GM21526 (cell line): ENCODE data around the gene ASB11.
A peak's percentile ranks its signal among the peaks of the same experiment; 100 is the strongest.

Experiments used
- ATAC-seq: cut with Tn5 transposase; IDR thresholded peaks from one replicate; pipeline ENCODE4 v1.9.1; 2021; ENCODE audit warnings: moderate library complexity; ENCODE audit not compliant: unreplicated experiment, low FRiP score

The ASB11 gene

GRCh38 chrX:15315509-15315908, at the start of gene ASB11:
Gene ASB11, minus strand, starts transcription at chrX:15315640. Its CDS starts 35 bp downstream, at chrX:15315605.
- no peak for ATAC-seq

- ATAC-seq: no peak
Observed at GRCh38 chrX:15359701-15360100, 44.3 kb upstream of the ASB11 start.

GRCh38 chrX:15358533-15358932, 43.1 kb upstream of the ASB11 start:
- ATAC-seq: no peak

GRCh38 chrX:15356444-15356843, 41.0 kb upstream of the ASB11 start:
- no peak for ATAC-seq

- ATAC-seq: no peak
Observed at GRCh38 chrX:15350329-15350996, 35.0 kb upstream of the ASB11 start.

- ATAC-seq: peak; percentile 69
Observed at GRCh38 chrX:15349046-15349445, 33.6 kb upstream of the ASB11 start.

GRCh38 chrX:15345976-15346375, 30.5 kb upstream of the ASB11 start:
- no peak for ATAC-seq

- ATAC-seq: no peak
Observed at GRCh38 chrX:15344106-15344505, 28.7 kb upstream of the ASB11 start.

- ATAC-seq: no peak
Observed at GRCh38 chrX:15343075-15343476, 27.6 kb upstream of the ASB11 start.

GRCh38 chrX:15340867-15341266, 25.4 kb upstream of the ASB11 start:
- no peak for ATAC-seq

- ATAC-seq: no peak
Observed at GRCh38 chrX:15336023-15336413, 20.6 kb upstream of the ASB11 start.

GRCh38 chrX:15335135-15336022, 19.9 kb upstream of the ASB11 start, which contains the start of gene PIGA:
Gene PIGA, minus strand, starts transcription at chrX:15335523. Its CDS starts 3,593 bp downstream, at chrX:15331930.
- ATAC-seq: peak; percentile 97

GRCh38 chrX:15334561-15334960, 19.1 kb upstream of the ASB11 start:
- ATAC-seq: no peak

GRCh38 chrX:15328821-15329220, 13.4 kb upstream of the ASB11 start:
- ATAC-seq: no peak

GRCh38 chrX:15328131-15328530, 12.7 kb upstream of the ASB11 start:
- no peak for ATAC-seq

GRCh38 chrX:15322472-15322871, 7.0 kb upstream of the ASB11 start:
- no peak for ATAC-seq

GRCh38 chrX:15322072-15322471, 6.6 kb upstream of the ASB11 start:
- no peak for ATAC-seq

- no peak for ATAC-seq
Observed at GRCh38 chrX:15321447-15321846, 6.0 kb upstream of the ASB11 start.

GRCh38 chrX:15320297-15320696, 4.9 kb upstream of the ASB11 start:
- ATAC-seq: no peak

GRCh38 chrX:15319075-15319474, 3.6 kb upstream of the ASB11 start:
- ATAC-seq: no peak

GRCh38 chrX:15314472-15314871, 968 bp downstream of the ASB11 start:
- ATAC-seq: no peak

- ATAC-seq: no peak
Observed at GRCh38 chrX:15311119-15311518, 4.3 kb downstream of the ASB11 start.
